GM18520 (cell line): Measurements from ENCODE around the gene KIF7.

Source experiments
- ATAC-seq: cut with Tn5 transposase; IDR thresholded peaks from one replicate; pipeline ENCODE4 v1.9.1; 2021; ENCODE audit not compliant: unreplicated experiment

The KIF7 gene

GRCh38 chr15:89671687-89672086 is 16.4 kb upstream of the KIF7 start:
- ATAC-seq = no peak

- no peak for ATAC-seq
Measured at GRCh38 chr15:89670971-89671560, 15.8 kb upstream of the KIF7 start.

- no peak for ATAC-seq
Measured at GRCh38 chr15:89669941-89670340, 14.7 kb upstream of the KIF7 start.

GRCh38 chr15:89669309-89669865 is 14.1 kb upstream of the KIF7 start:
- no peak for ATAC-seq

GRCh38 chr15:89668171-89668570 is 12.9 kb upstream of the KIF7 start:
- ATAC-seq = no peak

- ATAC-seq = no peak
Measured at GRCh38 chr15:89667706-89667960, 12.4 kb upstream of the KIF7 start.

GRCh38 chr15:89666858-89667705 is 11.8 kb upstream of the KIF7 start:
- no peak for ATAC-seq

GRCh38 chr15:89666184-89666857 is 11.1 kb upstream of the KIF7 start:
- no peak for ATAC-seq

GRCh38 chr15:89665449-89666181 is 10.3 kb upstream of the KIF7 start:
- no peak for ATAC-seq

- no peak for ATAC-seq
Measured at GRCh38 chr15:89664441-89665350, 9.4 kb upstream of the KIF7 start.

GRCh38 chr15:89662893-89663626 is 7.8 kb upstream of the KIF7 start:
- ATAC-seq = no peak

GRCh38 chr15:89660556-89660955 is 5.3 kb upstream of the KIF7 start:
- no peak for ATAC-seq

- no peak for ATAC-seq
Measured at GRCh38 chr15:89659295-89659694, 4.0 kb upstream of the KIF7 start.

GRCh38 chr15:89657686-89658200 is 2.5 kb upstream of the KIF7 start:
- ATAC-seq = no peak

GRCh38 chr15:89656116-89656815 is 999 bp upstream of the KIF7 start:
- ATAC-seq = no peak

GRCh38 chr15:89654301-89654761 is 936 bp downstream of the KIF7 start:
- ATAC-seq = no peak

- no peak for ATAC-seq
Measured at GRCh38 chr15:89653578-89653977, 1.7 kb downstream of the KIF7 start.

GRCh38 chr15:89652666-89653065 is 2.6 kb downstream of the KIF7 start:
- no peak for ATAC-seq

GRCh38 chr15:89652131-89652530 is 3.1 kb downstream of the KIF7 start:
- ATAC-seq = no peak
